Stimulated activated CD8-positive, alpha-beta memory T cell treated with anti-CD3 and anti-CD28 coated beads, Interleukin-7, amount 100 ng/mL, for 1 hour (primary cell): ENCODE measurements around the gene CDON.
"Not testable (repeated sequence)": the region's sequence is repeated elsewhere in the genome, so short reads cannot be mapped to it uniquely, and the experiment has no call there.

Experiments
- DNase-seq, 2 donors: peaks; one replicate each; pipeline ENCODE4 v3.0.0-alpha.2; 2020; ENCODE audit warnings: low read depth in 2 of 2

Gene CDON

DNA sequence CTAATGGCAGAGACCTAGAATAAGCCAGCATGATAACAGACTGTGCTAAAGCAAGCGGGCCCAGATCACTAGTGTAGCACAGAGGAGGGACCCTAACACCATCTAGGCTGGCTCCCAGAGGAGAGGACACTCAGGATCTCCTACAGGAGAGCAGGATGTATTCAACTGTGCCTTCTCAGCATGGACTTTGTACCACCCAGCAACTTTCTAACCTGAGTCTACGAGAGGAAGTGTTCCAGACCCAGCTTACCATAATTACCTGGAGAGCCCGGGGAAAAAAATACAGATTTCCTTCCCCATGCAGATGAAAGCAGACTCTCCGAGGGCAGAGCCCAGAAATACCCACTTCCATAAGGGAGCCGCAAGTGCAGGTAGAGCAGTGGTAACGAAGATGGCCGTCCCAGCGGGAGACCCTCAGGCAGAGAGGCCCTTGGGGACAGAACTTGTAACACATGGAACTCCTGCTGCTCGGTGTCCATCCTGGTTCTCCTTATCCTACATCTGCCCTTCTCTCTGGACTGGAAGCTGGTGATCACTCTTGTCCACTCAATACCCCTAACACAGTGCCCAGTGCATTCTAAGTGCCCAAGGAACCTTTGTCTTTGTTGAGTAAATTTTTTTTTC lies 138.2 kb downstream of the CDON start:
- DNase-seq: no peak

DNA sequence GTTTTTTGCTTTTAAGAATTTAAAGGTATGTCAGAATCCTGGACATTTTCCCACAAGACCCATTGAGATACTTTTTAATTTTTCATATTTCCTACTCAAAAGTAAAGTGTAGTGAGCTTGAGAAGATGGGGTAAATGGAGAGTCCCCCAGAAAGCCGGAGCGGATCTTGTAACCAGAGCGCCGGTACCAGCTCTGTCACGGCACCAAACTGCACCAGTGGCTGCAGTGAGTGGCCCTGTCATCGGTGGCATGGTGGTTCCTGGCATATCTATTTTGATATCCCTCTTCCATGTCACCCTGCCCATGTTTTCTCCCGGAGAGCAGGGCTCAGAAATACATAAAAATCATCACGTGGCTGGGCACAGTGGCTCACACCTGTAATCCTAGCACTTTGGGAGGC lies 139.0 kb downstream of the CDON start:
- no peak for DNase-seq

DNA sequence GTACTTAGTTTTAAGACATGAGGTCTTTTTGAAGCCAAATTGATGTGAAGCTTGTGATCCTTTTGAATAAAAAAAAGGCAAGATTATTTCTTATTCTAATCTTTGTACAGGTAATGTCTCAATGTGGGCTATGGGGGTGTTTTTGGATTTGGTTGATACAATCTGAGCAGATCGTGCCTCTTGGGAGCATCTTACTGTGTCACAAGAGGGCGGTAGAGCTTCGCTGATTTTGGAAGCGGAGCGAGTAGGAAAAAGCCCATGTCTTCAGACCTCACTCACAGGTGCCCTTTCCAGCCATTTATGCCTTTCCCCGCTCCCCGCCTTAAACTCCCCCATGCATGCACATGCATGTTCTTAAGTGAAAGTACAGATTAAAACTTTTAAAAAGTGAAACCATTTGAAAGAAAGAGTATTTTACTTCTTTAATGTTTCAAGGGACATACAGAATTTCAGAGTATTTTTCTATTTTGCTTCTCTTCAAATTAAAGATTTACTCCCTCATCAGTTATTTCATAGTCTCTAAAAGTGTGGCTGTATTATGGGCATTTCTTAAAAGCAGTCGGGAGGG lies 139.6 kb downstream of the CDON start:
- DNase-seq: no peak

DNA sequence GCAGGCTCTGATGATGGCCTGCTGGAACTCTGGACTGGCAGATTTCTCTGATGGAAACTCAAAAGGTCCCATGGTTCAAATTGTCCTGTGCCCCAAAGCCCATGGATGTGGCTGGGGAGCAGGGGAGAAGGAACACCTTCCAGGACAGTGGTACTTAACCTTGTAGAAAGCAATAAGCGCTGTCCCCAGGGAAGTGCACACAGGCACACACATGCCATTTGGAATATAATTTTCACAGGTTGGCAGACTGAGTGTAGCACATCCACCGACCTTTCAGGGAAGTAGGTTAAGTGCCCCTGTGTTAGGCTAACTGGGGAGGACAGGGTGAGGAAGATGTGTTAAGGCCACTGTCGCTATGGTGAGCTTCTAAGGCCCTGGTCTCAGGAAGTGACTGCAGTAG lies 140.5 kb downstream of the CDON start:
- DNase-seq: no peak

DNA sequence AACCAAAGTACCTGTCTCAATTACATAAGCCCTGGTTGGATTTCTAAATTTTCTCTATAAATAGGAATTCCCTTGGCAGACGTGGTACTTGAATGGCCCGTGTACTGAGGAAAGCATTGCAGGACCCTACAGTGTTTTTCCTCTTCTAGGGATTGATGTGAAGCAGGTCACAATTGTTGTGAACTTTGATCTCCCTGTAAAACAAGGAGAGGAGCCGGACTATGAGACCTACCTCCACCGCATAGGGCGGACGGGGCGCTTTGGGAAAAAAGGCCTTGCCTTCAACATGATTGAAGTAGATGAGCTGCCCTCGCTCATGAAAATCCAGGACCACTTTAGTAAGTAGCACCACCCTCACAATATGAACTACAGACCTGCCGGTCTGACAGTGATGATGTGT lies 141.6 kb downstream of the CDON start:
- no peak for DNase-seq

DNA sequence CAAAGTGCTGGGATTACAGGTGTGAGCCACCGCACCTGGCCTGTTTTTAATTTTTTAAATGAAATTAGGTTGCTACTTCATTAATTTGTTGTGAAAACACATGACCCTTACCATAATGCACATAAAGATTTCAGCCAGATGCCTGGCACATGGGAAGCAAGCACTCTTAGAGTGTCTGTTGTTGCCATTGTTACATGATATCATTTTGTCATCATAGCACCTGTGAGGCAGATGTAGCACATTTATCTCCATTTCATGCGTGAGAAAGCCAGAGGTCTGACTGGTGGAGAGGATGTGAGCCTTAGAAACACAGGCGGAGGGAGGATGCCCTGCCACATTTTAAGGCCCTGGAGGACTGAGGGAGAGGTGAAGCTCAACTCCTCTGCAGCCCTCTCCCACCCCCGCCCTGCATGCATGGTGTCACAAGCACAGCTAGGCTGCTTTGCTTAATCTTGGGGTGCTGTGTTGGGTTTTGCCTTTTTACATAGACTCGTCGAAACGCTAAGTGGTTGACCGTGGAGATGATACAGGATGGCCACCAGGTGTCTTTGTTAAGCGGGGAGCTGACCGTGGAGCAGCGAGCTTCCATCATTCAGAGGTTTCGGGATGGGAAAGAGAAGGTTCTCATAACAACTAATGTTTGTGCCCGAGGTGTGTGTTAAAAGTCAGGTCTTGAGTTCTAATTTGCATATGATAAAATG lies 144.4 kb downstream of the CDON start:
- no peak for DNase-seq

DNA sequence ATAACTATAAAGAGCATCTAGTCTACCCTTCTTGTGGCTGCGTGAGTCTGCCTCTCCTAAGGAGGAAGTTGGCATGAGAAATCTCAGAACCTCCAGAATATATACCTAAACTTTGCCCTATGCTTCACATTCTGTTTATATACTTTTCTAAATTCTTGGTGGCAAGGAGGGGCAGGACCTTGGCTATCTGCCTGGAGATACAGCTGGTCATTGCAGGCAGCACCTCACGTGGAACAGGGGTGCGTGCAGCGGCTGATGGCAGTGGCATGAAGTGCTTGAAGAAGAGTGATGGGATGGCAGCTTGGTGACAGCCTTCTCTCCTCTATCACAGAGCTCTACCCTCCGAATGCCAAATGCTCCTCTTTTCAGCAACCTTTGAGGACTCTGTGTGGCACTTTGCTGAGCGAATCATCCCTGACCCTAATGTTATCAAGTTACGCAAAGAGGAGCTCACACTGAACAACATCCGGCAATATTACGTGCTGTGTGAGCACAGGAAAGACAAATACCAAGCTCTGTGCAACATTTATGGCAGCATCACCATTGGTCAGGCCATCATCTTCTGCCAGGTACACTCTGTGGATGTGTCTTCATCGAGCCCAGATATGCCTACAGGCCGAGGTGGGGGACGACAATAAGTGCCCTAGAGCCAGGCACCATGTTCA lies 145.9 kb downstream of the CDON start:
- DNase-seq: no peak

DNA sequence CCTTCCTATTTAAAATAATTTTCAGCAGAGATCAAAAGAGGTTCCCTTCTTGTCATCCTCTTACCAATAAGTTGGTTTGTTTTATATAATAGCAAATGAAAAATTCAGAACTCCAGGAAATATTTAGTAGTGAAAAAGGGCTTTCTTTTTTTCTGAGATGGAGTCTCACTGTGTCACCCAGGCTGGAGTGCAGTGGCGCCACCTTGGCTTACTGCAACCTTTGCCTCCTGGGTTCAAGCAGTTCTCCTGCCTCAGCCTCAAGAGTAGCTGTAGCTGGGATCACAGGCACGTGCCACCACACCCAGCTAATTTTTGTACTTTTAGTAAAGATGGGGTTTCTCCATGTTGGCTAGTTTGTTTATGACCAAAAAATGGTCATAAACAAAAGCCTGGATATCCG lies 148.1 kb downstream of the CDON start:
- not testable (repeated sequence) for DNase-seq

DNA sequence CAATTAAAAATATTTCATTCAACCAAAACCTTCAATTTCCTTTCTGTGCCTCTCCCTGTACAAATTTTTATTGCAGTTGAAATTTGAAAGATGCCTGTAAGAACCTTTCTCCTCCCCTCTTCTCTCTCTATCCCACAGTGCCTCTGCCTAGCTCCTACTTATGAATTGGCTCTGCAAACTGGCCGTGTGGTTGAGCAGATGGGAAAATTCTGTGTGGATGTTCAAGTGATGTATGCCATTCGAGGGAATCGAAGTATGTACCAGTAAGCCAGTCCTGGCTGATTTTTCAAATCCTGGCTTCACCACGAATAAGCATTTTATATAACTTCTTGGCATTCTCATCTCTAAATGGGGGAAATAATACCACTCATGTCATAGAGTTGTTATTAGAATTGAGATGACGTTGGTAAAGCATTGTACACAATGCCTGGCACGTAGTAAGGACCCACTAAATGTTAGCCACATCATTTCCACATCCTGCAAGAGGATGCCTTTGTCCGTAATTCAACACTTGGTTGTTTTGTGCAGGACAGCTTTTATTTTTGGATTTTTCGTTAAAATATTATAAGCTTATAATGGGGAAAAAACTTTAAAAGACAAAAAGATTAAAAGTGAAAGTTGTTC lies 152.3 kb downstream of the CDON start:
- no peak for DNase-seq
